Measurements from ENCODE around the gene NXN.

DNA sequence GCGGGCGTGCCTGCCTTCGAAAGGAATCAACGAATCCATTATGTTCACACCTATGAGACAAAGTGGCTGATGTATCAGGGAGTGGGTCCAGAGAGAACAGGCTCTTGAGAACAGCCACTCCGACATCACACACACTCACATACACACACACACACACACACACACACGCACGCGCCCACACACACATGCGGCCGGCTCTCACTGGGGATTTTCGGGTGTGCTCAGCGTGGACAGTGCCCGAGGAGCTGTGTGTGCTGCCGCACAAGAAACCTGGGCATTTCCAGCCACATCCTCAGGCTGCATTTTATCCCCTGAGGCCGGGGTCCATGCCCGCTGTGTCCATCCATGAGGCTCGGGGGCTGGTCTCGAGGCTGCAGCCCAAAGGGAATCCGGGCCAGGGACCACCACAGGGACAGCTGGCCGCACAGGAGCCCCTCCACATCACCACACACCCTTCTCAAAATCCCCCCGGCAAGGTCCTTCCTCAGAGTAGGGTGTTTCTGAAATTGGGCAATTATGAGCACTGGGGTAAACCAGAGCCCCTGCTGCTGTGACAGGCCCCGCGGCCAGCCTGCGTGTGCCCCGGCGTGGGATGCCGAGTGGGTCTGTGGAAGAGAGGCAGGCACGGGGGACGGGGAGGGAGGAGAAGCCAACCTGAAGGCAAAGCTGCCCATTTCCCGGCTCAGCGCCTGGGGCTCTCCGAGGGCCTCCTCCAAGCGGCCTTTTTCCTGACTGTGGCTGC is 172.6 kb downstream of the NXN start:
- TF ChIP-seq, protein P1, sequence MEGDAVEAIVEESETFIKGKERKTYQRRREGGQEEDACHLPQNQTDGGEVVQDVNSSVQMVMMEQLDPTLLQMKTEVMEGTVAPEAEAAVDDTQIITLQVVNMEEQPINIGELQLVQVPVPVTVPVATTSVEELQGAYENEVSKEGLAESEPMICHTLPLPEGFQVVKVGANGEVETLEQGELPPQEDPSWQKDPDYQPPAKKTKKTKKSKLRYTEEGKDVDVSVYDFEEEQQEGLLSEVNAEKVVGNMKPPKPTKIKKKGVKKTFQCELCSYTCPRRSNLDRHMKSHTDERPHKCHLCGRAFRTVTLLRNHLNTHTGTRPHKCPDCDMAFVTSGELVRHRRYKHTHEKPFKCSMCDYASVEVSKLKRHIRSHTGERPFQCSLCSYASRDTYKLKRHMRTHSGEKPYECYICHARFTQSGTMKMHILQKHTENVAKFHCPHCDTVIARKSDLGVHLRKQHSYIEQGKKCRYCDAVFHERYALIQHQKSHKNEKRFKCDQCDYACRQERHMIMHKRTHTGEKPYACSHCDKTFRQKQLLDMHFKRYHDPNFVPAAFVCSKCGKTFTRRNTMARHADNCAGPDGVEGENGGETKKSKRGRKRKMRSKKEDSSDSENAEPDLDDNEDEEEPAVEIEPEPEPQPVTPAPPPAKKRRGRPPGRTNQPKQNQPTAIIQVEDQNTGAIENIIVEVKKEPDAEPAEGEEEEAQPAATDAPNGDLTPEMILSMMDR (IDR thresholded peaks at IDR 0.05): no peak
- TF ChIP-seq POLR2AphosphoS5 (IDR thresholded peaks at IDR 0.05; ENCODE audit: insufficient read depth in 1 of 2, low read depth in 1 of 2): no peak
